Occipital lobe (tissue), 2 donors: ENCODE results near the gene LDB2. TPM values are rescaled to one million over a fixed set of nuclear protein-coding genes. Genes with fewer than 3 reads are reported as not detected.
"Not testable (repeated sequence)": the region's sequence is repeated elsewhere in the genome, so short reads cannot be mapped to it uniquely, and the experiment has no call there.

Source experiments
- DNase-seq: peaks from one replicate; lab custom pipeline; 2025; lab: John Stamatoyannopoulos, UW
- total RNA-seq: library from RNA; depleted of rRNA; stranded (reverse); fragments of >200 nt; gene quantifications from one replicate; pipeline ENCODE4 v1.2.3, GENCODE V29; 2014

Gene LDB2
- 146 TPM for total RNA-seq

DNA sequence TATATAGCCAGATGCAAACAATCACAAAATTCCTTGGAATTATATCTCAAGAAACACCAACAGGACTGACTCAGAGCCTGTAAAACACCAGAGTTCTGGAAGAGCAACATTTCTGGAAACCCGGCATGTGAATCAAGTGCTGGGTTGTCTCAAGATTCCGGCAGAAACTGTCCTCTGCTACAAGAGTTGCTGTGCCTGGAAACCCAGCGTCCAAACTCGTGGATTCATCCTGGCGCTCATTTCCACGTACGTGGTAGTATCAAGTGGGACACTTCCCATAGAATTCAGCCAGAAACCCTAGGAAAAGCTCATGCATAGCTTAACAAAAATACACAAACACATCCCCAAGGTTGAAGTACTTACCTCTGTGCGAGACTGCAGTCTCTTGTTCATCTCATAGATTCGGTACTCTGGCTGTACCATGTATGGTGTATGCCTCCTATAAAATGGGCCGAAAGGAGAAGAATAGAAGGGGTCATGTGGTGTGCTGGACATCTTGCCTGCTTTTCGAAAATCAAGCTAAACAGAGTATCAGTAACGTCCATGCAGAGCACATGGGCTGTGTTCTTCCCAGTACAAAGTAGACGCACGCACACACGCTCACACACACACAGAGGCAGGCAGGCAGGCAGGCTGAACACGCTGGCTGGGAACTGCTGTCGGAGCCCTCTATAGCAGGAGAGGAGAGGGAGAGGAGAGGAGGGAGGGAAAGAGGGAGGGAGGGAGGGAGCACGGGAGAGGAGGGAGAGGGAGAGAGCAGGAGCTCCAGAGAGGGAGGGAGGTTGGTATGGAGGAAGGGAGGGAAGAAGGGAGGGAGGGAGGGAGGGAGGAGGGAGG lies at the start of gene LDB2:
Gene LDB2 (minus strand): TSS at position 655 of the 837 bp plus-strand sequence.
- DNase-seq = peak; percentile 77

DNA sequence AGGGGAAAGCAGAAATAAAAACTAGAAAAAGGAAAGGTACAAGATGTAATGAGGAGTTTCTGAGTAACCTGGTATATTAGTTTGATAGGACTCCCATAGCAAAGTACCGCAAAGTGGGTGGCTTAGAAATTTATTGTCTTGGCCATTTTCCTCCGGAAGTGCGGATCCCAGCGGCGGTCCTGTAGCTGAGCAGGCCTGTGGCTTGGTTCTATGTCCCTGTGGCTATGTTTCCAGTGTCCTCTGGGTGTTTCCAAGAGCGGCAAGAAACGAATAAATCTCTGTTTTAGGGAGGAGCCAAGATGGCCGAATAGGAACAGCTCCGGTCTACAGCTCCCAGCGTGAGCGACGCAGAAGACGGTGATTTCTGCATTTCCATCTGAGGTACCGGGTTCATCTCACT lies 44.0 kb upstream of the LDB2 start:
- DNase-seq = no peak

DNA sequence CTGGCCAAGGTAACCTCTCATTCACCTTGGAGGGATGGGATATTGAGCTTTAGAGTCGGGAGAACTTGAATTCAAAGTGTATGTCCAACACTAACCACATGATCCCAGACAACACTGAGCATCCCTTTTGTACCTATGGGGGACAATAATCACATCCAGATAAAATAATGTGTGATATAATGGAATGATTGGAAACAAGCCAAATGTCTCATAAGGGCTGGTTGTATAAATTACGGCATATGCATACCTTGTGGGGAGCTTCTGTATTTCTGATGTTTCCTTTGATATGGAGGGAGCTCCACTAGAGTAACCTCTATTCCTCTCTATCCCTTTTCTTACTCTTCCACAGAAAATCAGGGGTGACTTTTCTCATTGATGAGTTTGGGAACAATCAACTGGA lies 40.7 kb upstream of the LDB2 start:
- DNase-seq = no peak

DNA sequence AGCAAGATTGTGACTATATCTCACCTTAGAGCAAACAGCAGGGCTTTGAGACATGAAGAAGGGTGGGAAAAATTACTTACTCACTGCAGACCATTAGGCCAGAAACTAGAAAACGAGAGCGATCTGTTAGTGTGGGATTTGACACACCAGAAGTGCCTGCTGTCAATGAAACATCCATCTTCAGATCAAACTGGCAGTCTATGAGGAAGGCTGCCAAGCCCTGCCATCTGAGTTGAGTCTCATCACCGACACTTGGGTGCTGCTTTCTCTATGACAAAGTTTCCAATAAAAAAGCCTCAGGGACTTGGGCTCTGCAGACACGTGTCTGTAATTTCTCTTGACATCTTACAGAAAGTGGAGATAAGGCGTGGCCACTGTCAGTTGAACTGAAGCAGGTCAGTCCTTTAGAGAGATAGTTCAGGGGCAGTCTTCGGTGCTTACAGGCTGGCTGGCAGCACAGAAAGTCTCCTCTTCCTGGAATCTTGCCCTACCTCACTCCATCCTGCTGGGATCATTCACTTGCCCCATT lies 40.1 kb upstream of the LDB2 start:
- no peak for DNase-seq

DNA sequence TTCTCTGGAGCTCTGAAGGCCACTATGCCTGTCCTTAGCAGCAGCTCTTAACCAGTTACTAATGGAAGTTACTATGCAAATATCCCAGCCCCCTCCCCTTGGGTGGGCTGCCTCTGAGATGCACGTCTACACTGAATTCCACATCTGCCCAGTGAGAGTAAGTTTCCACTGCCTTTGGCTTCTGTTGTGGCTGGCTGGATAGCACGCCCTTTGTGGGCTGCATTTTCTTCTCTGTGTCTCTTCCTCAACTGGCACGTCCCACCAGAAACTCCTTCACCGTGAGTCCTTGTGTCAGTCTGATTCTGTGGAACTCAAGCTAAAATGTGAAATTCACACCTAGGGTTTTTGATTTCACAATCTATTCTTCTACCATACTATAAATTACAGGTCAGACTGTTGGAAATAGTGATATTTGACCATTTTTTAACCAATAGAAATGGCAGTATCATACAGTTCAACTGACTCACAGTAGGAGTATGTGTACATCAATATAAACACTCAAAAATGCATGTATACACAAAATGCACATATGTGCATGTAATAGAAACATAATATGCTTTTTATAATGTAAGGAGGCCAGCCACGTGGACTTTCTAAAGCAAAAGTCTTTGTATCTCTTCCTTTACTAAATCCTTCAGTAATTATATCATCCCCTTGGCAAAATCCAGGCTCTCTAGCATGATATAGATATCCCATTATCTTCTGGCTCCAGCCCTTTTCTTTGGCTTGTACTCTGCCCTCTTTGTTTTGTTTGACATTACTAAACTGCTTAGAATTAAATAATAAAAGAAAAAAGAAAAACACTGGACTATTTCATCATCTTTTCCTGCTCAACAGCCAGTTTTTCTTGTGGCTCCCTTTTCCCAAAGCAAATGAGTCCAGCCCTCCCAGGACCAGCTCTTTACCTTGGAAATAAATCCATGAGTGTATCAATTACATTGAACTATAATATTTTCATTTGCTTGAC lies 33.2 kb upstream of the LDB2 start:
- DNase-seq = no peak

DNA sequence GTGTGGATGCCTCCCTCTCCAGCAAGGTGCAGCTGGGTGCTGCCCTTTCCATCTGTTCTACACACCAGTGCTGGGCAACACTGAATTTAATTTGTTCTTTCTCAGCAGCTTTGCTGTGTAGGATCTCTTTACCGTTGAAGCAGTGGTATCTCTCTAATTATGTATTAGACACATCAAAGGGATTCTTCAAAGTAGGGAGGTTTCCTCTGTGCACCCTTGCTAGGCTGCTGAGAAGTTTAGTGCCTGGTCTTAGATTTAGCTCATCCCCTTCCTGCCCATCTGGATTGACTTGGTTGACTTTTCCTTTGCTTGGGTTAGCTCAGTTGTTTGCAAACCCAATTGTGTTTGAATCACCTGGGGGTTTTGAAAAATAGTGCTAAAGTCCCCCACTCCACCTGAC lies 27.8 kb upstream of the LDB2 start:
- DNase-seq = no peak

DNA sequence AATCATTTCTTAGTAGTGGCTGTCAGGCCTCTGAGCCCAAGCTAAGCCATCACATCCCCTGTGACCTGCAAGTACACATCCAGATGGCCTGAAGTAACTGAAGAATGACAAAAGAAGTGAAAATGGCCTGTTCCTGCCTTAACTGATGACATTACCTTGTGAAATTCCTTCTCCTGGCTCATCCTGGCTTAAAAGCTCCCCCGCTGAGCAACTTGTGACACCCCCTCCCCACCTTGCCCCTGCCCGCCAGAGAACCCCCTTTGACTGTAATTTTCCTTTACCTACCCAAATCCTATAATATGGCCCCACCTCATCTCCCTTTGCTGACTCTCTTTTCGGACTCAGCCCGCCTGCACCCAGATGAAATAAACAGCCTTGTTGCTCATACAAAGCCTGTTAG lies 20.3 kb upstream of the LDB2 start:
- DNase-seq = not testable (repeated sequence)

DNA sequence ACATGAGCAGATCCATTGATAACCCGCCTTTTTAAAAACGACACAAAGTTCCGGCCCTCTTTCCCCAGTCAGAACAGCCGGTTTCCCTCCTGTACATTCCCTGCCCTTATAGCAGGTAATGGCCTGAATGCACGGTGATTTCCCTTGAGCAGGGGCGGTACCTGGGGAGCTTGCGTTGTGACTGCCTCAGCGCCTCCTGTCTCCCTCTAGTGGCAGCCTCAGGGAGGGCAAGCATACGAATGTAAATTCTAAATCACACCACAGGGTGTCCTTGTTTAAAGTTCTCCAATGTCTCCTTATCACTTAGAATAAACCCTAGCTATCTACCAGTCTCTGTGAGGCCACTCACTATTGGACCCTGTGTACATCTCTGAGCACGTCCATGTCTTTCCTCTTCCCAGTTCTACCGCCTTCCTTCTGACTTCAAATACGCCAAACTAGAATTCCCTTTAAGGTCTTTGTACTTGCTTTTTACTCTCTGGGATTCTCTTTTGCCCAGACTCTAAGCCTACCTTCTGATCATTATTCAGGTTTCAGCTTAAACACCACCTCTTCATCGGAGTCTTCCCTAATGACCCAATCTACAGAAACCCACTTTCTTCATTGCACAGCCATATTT lies 18.4 kb upstream of the LDB2 start:
- no peak for DNase-seq

DNA sequence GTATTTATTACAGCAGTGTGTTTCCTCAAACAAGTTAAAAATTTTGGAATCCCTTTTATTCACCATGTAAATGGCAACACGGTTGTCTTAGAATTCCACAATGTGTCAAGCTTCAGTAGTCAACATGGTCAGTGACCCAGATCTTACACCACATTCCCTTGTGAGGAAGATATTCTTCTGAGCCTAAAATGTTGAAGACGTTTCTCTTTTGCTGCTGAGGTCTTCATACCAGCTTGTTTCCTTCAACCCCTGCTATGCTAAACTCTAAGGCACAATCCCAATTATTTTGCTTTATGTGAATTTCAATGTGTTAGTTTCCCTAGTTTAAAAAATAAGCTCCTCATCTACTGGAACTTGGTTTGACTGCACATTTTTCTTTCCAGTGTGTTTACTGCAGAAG lies 17.6 kb upstream of the LDB2 start:
- DNase-seq = no peak

DNA sequence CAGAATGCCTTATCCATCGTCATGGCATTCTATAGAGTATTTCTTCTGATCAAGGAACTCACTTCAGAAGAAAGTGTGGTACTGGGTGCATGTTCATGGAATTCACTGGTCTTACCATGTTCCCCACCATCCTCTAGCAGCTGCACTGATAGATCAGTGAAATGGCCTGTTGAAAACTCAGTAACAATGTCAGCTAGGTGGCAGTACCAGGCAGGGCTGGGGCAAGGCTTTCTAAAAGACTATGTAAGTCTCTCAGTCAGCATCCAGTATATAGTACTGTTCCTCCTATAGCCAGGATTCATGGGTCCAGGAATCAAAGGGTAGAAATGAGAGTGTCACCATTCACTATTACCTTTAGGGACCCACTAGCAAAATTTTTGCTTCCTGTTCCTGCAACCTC lies 15.8 kb upstream of the LDB2 start:
- DNase-seq = no peak

DNA sequence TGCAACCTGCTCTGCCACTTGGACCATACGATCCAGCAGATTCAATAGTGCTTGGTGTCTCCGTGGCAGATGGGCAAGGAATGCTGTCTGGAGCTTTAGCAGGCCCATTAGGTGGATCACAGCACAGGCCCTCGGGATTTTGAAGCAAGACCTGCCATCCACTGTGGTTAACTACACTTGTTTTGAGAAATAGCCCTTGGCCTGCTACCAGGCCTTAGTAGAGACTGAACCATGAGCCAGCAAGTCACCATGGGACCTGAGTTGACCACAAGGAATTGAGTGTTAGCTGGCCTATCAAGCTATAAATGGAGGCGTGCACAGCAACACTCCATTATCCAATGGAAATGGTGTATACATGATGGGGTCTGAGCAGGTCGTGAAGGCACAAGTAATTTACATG lies 14.5 kb upstream of the LDB2 start:
- DNase-seq = no peak

DNA sequence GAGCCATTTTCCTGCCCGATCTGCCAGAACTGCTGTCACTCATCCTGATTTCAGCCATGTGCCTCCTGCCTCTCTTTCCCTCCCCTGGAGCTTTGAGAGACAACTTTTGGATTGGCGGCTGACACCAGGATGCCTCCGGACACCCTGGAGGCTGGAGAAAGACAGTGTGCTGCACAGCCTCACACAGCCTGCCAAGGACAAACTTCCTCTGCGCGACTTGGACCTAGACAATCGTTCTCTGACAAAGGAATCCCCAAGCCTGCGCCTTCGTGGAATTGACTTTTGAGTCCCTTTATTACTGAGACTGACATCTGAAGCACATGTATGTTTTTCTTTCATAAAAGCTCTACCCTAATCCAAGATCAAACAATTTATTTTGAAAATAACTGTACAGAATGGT lies 10.8 kb upstream of the LDB2 start:
- no peak for DNase-seq

DNA sequence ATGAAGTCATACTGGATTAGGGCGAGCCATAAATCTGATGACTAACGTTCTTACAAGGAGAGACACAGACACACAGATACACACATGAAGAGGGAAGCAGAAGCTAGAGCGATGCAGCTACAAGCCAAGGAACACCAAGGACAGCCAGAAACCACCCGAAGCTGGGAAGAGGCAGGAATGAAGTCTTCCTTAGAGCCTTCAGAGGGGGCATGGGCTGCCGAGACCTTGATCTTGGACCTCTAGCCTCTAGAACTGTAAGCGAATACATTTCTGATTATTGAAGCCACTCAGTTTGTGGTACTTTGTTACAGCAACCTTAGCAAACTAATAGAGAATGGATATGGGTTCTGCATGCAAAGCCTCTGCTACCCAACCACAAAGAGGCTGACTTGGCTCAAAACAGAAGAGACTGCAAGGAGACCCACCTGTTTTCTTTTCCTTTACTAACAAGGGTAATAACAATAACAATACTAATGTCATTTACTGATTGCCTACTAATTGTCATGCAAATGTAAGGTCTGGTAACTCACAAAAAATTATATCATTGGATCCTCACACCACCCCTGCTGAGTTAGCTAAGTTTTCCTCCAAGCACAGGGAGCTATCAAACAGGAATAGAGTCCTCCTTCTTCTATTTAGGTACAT lies 10.1 kb upstream of the LDB2 start:
- no peak for DNase-seq

DNA sequence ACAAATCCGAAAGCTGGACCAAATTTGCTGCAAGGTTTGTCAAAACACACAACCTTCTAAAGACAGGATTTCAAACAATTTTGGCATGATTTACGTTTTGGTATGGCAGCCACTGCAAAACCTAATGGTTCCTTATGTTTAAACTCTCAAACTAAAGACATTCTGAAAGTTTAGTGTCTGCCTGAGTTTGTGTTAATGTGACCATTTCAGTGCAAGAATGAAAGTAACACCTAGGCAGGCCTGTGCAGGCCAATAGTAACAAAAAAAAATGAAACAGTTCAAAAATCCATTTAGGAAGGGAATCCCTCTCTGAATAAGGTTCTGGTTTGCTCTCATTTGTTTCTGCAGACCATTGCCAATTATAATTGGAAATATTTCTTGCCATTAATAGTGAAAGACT lies 1.9 kb upstream of the LDB2 start:
- no peak for DNase-seq

DNA sequence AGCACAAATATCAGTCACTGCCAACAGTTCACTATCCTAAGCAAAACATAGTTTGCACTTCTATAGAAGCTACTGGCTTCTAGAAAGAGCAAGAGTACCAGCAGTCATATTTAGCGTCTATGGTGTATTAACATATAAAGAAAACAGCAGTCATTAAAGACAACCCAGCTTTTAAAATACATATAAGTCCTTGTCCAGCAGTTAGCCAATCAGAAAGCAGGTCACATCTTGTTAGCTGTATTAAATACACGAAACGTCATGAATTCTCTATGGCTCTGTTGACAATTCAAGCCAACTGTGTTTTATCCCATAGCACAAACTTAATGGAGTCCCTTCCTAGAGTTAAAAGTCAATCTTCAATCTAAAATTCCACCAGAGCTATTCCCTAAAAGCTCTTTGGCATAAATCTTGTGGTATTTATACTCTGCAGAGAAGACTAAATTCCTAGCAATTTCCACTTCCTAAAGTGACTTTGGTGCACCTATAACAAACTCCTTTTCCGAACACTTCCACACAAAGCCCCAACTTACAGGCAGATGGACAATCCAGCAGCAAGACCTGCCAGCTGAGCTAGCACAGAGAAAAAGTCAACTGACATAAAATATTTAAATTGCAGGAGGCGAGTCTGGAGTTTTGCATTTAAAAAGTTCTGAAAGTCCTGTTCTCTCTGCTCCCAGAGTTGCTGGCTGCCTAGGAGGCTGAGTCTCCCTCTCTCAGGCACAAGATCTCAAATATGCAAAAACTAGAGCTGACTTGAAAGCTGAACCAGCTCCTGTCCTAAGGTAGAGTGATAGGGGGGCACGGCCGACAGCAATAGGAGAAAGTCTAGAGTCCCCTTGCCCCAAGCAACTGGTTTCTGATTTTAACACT lies 1.3 kb downstream of the LDB2 start:
- no peak for DNase-seq

DNA sequence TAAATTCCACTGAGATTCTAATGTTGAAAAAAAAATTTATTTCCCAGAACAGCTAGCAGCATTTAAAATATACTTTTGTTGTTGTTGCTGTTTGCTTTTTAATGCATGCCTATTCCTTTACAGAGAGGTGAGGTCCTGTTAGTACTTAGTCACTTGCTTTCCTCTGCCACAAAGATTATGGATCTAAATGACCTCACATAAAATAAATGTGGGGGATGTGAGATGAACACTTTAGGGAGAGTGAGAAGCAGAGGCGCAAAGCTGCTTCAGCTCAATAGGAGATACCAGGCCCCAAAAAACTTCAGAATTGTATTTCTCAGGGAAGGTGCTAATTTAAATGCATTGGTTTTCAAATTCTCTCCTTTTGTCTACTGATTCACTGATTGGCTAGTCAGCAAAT lies 4.0 kb downstream of the LDB2 start:
- DNase-seq = no peak

DNA sequence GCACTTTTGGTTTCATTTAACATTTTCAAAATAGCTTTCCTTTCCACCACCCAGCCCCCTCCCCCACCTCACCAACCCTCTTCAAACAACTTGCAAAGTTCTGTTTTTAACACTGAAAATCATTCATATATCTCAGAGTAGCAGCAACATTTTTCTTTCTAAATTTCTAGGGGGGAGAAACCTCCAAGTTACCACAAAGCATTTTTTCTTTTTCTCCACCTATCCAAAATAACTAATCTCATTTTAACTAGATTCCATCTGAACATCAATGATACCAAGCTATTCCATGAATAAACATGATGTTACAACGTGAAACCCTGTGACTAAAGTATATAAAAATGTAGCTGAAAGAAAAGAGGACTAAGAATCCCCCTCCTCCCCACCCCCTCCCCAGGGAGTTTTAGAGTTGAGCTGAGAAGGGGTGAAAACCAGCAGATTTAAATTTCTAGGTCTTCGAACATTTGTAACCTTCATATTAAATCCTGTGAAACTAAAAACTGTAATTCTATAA lies 5.2 kb downstream of the LDB2 start:
- no peak for DNase-seq

DNA sequence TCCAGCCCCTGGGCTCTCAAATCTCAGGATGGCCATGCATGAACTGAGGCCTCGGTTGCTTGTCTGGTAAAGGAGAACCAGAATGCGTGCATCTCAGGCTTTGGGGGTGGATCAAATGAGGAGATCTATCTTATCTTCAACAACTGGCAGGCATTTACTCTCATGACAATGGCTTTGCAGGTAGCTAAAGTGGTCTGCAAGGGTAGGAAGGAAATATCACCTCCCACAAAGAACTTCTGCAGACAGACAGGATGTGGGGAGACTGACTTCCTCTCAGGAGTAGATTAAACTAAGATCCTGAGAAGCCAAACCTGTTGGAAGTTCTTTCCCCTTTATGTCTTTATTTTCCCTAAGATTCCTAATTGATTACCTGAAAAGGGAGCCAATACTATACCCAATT lies 7.8 kb downstream of the LDB2 start:
- no peak for DNase-seq

DNA sequence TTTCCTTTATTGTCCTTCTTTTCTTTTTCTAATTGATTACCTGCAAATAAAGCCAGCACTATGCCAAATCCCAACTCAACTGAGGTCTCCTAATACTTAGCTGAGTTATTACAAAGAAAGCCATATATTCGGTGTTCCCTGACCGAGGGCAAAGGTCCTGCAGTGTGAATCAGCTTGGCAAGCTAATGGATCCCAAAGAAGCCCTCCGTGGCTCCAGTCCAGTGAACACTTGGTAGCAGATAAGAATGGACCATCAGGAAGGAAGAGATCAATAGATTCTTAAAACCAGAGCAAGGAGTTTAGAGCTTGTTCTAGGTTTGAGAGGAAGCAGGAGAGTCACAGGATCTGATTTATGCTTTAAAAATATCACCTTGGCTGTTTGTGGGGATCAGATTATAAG lies 8.5 kb downstream of the LDB2 start:
- no peak for DNase-seq

DNA sequence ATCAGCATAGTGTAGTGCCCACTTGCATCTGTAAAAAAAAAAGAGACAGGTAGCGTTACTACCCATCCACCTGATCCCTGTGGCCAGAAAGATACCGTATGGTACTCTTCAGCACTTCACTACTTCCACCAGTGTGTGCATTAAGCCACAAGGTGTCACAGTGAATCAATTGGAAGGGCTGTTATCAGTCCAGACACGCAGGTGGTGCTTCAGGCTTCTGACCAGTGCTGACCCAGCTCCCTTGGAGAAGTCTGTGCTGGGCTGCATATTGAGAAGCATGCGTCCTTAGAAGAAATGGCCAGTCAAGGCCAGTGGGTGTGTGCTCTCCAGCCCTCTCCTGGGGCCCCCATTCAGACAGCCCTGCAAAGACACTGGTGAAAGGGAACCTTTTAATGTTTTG lies 10.6 kb downstream of the LDB2 start:
- no peak for DNase-seq
